GM19372 (cell line): ENCODE measurements around the gene ZGPAT.

Source experiments
- ATAC-seq: cut with Tn5 transposase; IDR thresholded peaks from one replicate; pipeline ENCODE4 v1.9.1; 2021; ENCODE audit warnings: mild to moderate bottlenecking, low read depth, moderate library complexity; ENCODE audit not compliant: unreplicated experiment

Gene ZGPAT

DNA sequence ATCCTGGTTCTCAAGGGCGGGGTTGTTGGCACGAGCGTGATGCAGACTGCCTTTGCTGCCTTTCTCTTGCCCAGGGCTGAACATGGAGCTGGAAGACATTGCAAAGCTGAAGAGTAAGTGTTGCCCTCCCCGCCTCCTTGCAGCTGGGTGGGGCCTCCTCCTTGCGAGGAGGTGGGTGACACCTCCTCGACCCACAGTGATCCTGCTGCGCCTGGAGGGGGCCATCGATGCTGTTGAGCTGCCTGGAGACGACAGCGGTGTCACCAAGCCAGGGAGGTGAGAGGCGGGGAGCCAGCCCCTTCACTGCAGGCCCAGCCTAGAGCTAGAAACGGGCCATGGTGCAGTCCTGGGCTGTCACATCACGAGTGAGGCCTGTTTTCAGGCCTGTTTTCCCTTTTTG lies 29.8 kb upstream of the ZGPAT start:
- no peak for ATAC-seq

GRCh38 chr20:63678667-63679465 lies 29.0 kb upstream of the ZGPAT start:
- ATAC-seq, result no peak

- ATAC-seq, result no peak
Measured at GRCh38 chr20:63679799-63680305, 28.0 kb upstream of the ZGPAT start.

DNA sequence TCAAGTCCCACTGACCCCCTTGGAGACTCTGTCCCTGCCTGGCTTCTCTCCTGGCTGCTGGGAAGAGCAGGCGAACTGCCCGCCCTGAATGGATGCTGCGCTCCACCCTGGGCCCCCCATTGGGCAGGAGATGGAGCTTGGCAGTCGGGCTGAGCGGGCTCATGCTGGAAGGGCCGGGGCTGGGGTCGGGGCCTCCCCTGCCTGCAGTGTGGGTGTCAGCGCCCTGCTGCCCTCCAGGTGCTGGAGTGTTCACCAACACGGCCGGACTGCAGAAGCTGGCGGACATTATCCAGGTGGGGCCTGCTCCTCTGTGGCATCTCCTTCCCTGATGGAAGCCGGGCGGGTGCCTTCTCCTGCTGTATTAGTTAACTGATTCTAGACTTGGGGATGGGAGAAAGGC lies 27.4 kb upstream of the ZGPAT start:
- ATAC-seq, result no peak

DNA sequence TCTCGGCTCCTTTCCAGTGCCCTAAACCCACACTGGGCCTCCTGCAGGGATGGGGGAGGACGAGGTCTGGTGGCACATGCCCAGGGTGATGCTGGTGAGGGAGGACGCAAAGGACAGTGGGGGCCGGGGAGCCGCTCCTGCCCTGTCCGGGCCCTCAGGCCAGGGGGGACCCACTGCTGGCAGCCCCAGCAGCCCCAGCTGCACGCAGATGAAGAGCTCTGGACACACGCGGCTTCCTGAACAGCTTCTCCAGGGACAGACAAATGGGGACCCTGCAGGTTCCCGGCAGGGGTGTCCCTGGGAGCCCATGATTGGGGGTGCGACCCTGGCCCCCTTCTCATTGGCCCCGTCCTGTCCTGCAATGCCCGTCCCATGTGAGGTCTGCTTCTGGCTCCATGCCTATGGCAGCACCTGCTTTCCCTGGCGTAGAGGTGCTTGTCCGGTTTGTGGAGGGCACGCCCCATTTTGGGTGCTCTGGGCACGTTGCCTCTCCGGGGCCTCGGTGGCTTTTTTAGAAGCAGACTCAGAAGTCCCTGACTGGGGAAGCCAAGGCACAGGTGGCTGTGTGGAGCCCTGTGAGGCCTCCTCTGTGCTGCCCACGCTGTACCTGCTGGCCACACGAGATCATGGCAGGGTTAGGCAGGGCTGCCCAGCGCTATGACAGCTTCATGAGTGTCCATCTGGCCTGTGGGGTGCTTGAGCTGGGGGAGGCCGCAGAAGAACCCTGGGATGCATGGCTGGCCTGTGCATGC lies 26.8 kb upstream of the ZGPAT start:
- no peak for ATAC-seq

GRCh38 chr20:63681609-63682142 lies 26.2 kb upstream of the ZGPAT start:
- ATAC-seq, result no peak

- ATAC-seq, result no peak
Measured at GRCh38 chr20:63682384-63683139, 25.3 kb upstream of the ZGPAT start.

GRCh38 chr20:63685269-63686026 lies 22.4 kb upstream of the ZGPAT start:
- no peak for ATAC-seq

DNA sequence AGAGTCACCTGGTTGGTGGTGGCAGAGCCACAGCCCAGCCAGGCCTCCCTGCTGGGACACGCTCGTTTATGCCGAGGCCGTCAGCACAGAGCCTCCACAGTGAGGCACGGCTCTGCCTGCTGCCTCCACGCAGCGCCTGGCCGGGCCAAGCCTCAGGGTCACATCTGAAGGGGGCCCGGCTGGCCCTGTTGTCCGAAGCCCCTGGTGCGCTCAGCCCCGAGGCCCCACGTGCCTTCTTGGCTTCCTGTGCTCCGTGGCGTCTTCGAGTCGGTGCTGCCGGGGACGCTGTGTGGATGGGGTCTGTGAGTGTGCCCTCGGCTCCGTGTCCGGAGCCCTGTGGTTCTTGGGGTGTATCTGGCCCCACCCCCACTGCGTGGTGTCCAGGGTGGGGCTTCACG lies 21.7 kb upstream of the ZGPAT start:
- ATAC-seq, result no peak

- ATAC-seq, result no peak
Measured at GRCh38 chr20:63686492-63687321, 21.1 kb upstream of the ZGPAT start.

DNA sequence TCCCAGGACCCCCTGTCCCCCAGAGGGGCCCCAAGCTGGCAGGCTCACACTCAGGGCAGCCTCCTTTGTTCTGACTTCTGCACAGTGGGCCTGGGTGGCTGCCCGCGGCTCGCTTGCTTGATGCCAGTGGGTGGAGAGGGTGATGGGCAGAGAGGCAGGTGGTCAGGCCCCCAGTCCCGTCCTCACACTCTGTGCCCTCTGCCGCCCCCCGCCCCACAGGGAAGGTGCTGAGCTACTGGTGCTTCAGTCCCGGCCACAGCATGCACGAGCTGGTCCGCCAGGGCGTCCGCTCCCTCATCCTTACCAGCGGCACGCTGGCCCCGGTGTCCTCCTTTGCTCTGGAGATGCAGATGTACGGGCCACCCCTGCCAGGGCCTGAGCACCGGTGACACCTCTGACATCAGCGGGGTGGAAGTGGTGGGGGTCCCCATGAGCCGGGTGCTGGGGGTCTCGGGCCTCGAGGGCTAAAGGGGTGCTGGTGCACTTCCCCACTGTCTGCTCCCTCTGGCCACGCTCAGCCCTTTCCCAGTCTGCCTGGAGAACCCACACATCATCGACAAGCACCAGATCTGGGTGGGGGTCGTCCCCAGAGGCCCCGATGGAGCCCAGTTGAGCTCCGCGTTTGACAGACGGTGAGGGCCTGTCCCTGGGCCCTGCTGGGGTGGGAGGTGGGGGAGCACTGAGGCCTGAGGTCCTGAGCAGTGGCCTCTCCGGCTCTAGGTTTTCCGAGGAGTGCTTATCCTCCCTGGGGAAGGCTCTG lies 20.2 kb upstream of the ZGPAT start:
- no peak for ATAC-seq

- ATAC-seq, result no peak
Measured at GRCh38 chr20:63688228-63689045, 19.4 kb upstream of the ZGPAT start.

DNA sequence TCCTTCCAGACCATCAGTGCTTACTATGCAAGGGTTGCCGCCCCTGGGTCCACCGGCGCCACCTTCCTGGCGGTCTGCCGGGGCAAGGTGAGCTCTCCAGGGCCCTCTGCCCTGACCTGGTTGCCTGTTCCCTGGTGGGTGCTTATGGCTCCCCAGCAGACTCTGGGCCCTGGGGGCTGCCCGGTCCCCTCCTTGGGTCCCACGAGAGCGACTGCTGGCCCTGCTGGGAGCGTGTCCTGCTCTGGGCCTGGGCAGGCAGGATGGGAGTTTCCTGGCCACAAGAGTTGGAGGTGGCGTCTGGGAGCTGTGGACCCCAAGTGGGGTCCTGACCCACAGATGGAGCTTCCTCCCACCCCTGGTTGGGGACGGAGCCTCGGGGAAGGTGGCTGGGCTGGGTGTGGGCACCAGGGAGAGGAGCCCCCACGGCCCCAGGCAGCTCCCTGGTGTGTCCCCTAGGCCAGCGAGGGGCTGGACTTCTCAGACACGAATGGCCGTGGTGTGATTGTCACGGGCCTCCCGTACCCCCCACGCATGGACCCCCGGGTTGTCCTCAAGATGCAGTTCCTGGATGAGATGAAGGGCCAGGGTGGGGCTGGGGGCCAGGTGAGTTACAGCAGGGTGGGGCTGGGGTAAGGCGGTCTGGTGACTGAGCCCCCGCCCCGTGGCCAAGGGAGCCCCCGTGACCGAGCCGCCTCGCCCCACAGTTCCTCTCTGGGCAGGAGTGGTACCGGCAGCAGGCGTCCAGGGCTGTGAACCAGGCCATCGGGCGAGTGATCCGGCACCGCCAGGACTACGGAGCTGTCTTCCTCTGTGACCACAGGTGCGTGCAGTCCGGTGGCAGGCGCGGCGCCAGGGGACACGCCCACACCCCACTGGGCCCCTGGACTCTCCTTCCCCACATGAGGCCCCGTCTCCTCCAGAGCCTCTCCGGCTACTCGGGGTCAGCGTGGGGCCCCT lies 18.5 kb upstream of the ZGPAT start:
- ATAC-seq, result no peak

GRCh38 chr20:63690003-63690897 lies 17.6 kb upstream of the ZGPAT start:
- ATAC-seq, result no peak

DNA sequence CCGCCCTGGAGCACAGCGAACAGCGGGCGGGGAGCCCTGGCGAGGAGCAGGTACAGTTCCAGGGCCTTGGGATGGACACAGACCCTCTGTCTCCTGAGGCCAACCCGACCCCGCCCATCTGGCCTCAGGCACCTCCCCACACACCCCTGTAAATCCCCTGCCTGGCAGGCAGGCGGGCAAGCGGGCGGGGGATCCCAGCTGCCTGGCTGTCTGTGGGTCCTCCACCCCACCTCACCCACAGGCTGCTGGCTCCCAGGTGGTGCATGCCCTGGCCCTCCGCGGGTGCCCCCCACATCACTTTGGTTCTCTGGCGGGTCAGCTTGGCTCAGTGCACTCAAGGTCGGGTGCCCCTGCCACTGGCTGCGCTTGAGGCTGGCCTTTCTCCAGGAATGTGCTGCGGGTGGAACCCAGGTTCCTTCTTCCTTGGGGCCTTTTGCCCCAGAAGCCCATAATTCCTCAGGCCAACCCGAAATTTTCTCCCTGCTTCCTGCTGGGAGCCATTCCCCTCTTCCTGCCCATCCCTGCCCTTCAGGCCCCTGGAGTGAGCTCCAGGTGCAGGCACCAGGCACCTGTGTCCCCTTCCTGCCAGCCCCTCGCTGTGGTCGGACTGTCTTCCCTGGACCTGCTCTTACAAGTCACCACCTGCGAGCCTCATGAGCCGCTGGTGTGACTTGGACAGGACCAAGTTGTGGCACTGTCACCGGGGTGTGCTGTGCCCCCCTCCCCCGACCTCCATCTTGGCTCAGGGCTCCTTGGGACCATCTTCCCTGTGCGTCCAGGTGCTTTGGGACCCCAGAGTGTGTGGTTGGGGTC lies 16.7 kb upstream of the ZGPAT start:
- no peak for ATAC-seq
